ENCODE measurements around the gene CREBL2. TPM values are rescaled to one million over a fixed set of nuclear protein-coding genes. Genes with fewer than 3 reads are reported as not detected.

The CREBL2 gene
- total and polyA plus RNA-seq, 2 of the 13 experiments (the other 11 are each of a cell fraction or from before 2014, with no cell fraction given): 6.9 to 8.4 TPM

DNA sequence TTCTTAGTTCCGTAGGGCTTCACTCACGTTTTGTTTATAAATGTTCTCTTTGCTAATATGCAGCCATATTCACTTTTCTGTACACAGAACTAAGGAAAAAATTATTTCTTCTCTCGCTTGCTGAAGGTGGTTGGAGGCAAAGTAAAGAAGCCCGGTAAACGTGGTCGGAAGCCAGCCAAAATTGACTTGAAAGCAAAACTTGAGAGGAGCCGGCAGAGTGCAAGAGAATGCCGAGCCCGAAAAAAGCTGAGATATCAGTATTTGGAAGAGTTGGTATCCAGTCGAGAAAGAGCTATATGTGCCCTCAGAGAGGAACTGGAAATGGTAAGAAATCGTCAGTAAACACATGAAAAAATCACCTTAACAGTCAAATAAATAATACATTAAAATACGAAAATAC is 24.0 kb downstream of the CREBL2 start:
- Histone ChIP-seq H3K4me2 (ENCODE audit: low read depth, low read length) (no peak overlapping the region), H3K79me2 (ENCODE audit: insufficient read depth, low read length) (peaks cover 4% of the 10 kb centered on the region), H3K27me3 (ENCODE audit: control insufficient read depth in 1 of 2, insufficient read depth in 2 of 2, low read length in 2 of 2) (no peaks in the 10 kb centered on the region), H3K9me3 (ENCODE audit: low read length) (no peaks in the 10 kb centered on the region), H4K20me1 (ENCODE audit: insufficient read depth, low read length) (no peaks in the 10 kb centered on the region), H3K9ac (ENCODE audit: insufficient read depth, low read depth, low read length) (no peak overlapping the region), H3K4me3 (replicated peaks in 1 of 3; ENCODE audit: insufficient read depth in 1 of 3, low read depth in 2 of 3, low read length in 3 of 3) (no peak overlapping the region), H3K27ac (ENCODE audit: extremely low read length, insufficient read depth, low read length) (no peak overlapping the region), H3K4me1 (ENCODE audit: insufficient read depth, low read length) (peaks cover 8% of the 10 kb centered on the region; the same call in 1 of the 2 replicates), H3K36me3 (replicated peaks in 1 of 2; ENCODE audit: control insufficient read depth in 1 of 2, insufficient read depth in 2 of 2, low read length in 2 of 2) (peaks cover 10 to 38% of the 10 kb centered on the region in 2 experiments; a peak in 4 of 5 replicates), H2AFZ (ENCODE audit: low read length) (no peak overlapping the region)
- BruUV-seq (replicated peaks): no TSS peak
- ATAC-seq: no peak
- no peak for FAIRE-seq
- intact Hi-C loops (cut with micrococcal nuclease; ENCODE audit: unreplicated experiment): no loop called here
- in situ Hi-C loops (cut with HindIII; ENCODE audit: extremely low pct_ligation_motif_present, low pct_unique_long_range_greater_than_20kb): no loop called here
- WGBS (ENCODE audit: low lambda C conversion rate): 95% methylated on average over 12 of the region's 12 CpGs
- POLR2A ChIA-PET: no interaction called here
- DNase-seq (ENCODE audit: low spot score): no peak
- CTCF ChIA-PET (ENCODE audit: low intra/inter-chr PET ratio, low total read pairs): no interaction called here
- TF ChIP-seq ARID2 (CRISPR knock-in tag; IDR thresholded peaks at IDR 0.05; ENCODE audit: borderline replicate concordance) (no peak), SNAI1 (CRISPR knock-in tag; IDR thresholded peaks at IDR 0.05; ENCODE audit: borderline replicate concordance) (no peak), ZNF660 (CRISPR knock-in tag; IDR thresholded peaks at IDR 0.05; ENCODE audit: borderline replicate concordance, low read depth) (no peak), CHD2 (IDR thresholded peaks at IDR 0.05; ENCODE audit: low read depth, low read length) (no peak), ZFAT (CRISPR knock-in tag; conservative IDR thresholded peaks at IDR 0.05) (no peak), ZNF720 (CRISPR knock-in tag; IDR thresholded peaks at IDR 0.05) (no peak), ZFP1 (CRISPR knock-in tag; IDR thresholded peaks at IDR 0.05) (no peak), CBX5 (CRISPR knock-in tag; IDR thresholded peaks at IDR 0.05; ENCODE audit: borderline replicate concordance) (no peak), SNAPC2 (CRISPR knock-in tag; IDR thresholded peaks at IDR 0.05) (no peak)
- TF ChIP-seq, protein P1, sequence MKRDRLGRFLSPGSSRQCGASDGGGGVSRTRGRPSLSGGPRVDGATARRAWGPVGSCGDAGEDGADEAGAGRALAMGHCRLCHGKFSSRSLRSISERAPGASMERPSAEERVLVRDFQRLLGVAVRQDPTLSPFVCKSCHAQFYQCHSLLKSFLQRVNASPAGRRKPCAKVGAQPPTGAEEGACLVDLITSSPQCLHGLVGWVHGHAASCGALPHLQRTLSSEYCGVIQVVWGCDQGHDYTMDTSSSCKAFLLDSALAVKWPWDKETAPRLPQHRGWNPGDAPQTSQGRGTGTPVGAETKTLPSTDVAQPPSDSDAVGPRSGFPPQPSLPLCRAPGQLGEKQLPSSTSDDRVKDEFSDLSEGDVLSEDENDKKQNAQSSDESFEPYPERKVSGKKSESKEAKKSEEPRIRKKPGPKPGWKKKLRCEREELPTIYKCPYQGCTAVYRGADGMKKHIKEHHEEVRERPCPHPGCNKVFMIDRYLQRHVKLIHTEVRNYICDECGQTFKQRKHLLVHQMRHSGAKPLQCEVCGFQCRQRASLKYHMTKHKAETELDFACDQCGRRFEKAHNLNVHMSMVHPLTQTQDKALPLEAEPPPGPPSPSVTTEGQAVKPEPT (CRISPR knock-in tag; IDR thresholded peaks at IDR 0.05; ENCODE audit: low read depth): no peak
- TF ChIP-seq, protein P2, sequence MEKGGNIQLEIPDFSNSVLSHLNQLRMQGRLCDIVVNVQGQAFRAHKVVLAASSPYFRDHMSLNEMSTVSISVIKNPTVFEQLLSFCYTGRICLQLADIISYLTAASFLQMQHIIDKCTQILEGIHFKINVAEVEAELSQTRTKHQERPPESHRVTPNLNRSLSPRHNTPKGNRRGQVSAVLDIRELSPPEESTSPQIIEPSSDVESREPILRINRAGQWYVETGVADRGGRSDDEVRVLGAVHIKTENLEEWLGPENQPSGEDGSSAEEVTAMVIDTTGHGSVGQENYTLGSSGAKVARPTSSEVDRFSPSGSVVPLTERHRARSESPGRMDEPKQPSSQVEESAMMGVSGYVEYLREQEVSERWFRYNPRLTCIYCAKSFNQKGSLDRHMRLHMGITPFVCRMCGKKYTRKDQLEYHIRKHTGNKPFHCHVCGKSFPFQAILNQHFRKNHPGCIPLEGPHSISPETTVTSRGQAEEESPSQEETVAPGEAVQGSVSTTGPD (CRISPR knock-in tag; IDR thresholded peaks at IDR 0.05): no peak
- TF ChIP-seq, protein P3, sequence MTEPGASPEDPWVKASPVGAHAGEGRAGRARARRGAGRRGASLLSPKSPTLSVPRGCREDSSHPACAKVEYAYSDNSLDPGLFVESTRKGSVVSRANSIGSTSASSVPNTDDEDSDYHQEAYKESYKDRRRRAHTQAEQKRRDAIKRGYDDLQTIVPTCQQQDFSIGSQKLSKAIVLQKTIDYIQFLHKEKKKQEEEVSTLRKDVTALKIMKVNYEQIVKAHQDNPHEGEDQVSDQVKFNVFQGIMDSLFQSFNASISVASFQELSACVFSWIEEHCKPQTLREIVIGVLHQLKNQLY (CRISPR knock-in tag; IDR thresholded peaks at IDR 0.05): no peak
- TF ChIP-seq, protein P4, sequence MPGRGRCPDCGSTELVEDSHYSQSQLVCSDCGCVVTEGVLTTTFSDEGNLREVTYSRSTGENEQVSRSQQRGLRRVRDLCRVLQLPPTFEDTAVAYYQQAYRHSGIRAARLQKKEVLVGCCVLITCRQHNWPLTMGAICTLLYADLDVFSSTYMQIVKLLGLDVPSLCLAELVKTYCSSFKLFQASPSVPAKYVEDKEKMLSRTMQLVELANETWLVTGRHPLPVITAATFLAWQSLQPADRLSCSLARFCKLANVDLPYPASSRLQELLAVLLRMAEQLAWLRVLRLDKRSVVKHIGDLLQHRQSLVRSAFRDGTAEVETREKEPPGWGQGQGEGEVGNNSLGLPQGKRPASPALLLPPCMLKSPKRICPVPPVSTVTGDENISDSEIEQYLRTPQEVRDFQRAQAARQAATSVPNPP (CRISPR knock-in tag; IDR thresholded peaks at IDR 0.05): no peak
- TF ChIP-seq, protein P5, sequence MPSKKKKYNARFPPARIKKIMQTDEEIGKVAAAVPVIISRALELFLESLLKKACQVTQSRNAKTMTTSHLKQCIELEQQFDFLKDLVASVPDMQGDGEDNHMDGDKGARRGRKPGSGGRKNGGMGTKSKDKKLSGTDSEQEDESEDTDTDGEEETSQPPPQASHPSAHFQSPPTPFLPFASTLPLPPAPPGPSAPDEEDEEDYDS (CRISPR knock-in tag; IDR thresholded peaks at IDR 0.05): no peak
- TF ChIP-seq, protein P6, sequence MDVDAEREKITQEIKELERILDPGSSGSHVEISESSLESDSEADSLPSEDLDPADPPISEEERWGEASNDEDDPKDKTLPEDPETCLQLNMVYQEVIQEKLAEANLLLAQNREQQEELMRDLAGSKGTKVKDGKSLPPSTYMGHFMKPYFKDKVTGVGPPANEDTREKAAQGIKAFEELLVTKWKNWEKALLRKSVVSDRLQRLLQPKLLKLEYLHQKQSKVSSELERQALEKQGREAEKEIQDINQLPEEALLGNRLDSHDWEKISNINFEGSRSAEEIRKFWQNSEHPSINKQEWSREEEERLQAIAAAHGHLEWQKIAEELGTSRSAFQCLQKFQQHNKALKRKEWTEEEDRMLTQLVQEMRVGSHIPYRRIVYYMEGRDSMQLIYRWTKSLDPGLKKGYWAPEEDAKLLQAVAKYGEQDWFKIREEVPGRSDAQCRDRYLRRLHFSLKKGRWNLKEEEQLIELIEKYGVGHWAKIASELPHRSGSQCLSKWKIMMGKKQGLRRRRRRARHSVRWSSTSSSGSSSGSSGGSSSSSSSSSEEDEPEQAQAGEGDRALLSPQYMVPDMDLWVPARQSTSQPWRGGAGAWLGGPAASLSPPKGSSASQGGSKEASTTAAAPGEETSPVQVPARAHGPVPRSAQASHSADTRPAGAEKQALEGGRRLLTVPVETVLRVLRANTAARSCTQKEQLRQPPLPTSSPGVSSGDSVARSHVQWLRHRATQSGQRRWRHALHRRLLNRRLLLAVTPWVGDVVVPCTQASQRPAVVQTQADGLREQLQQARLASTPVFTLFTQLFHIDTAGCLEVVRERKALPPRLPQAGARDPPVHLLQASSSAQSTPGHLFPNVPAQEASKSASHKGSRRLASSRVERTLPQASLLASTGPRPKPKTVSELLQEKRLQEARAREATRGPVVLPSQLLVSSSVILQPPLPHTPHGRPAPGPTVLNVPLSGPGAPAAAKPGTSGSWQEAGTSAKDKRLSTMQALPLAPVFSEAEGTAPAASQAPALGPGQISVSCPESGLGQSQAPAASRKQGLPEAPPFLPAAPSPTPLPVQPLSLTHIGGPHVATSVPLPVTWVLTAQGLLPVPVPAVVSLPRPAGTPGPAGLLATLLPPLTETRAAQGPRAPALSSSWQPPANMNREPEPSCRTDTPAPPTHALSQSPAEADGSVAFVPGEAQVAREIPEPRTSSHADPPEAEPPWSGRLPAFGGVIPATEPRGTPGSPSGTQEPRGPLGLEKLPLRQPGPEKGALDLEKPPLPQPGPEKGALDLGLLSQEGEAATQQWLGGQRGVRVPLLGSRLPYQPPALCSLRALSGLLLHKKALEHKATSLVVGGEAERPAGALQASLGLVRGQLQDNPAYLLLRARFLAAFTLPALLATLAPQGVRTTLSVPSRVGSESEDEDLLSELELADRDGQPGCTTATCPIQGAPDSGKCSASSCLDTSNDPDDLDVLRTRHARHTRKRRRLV (CRISPR knock-in tag; IDR thresholded peaks at IDR 0.05): no peak

Data from HepG2 (cell line).